B cell (primary cell): ENCODE measurements around the gene RICTOR. TPM values are rescaled to one million over a fixed set of nuclear protein-coding genes. Genes with fewer than 3 reads are reported as not detected.

ENCODE experiments used
- ATAC-seq: fragments of 200-7000 bp; cut with Tn5 transposase; one replicate; pipeline ENCODE4 v1.10.0; 2021; ENCODE audit warnings: low read depth, mild to moderate bottlenecking, moderate number of reproducible peaks, moderate library complexity
- CTCF ChIA-PET: fragments of 350-600 bp; sonication (Branson Sonifier 250); formaldehyde crosslinking; loops from one replicate; lab custom pipeline; 2021; ENCODE audit warnings: antibody characterized with exemption, inconsistent platforms; lab: Charles Lee
- POLR2A ChIA-PET: fragments of 350-600 bp; sonication (Branson Sonifier 250); formaldehyde crosslinking; loops from one replicate; lab custom pipeline; 2021; ENCODE audit warnings: antibody characterized with exemption; lab: Charles Lee
- DNase-seq: peaks from one replicate; pipeline ENCODE4 v3.0.0; 2013
- H2AFZ ChIP-seq: 2 replicates; pipeline ENCODE4 v1.6.1; 2012; ENCODE audit warnings: mild to moderate bottlenecking, low read depth, low read length; ENCODE audit not compliant: insufficient read depth, poor library complexity, severe bottlenecking
- H3K27ac ChIP-seq, 2 donors: 1 replicate in 1 of 2; 2 replicates in 1 of 2; pipeline ENCODE4 v1.5.1; 2012 to 2013; ENCODE audit warnings: low read length in 2 of 2, mild to moderate bottlenecking in 2 of 2, moderate library complexity in 1 of 2
- H3K27me3 ChIP-seq, 4 experiments: fragments of 200-600 bp in 1 of 4; sonication (generic) in 1 of 4; replicated peaks in 1 of 4; 1 replicate in 2 of 4; 2 replicates in 2 of 4; pipeline versions ENCODE4 v1.6.1 to v1.7.0; 2013 to 2016; ENCODE audit warnings: low read length in 3 of 4, mild to moderate bottlenecking in 2 of 4, mixed read lengths in 1 of 4, moderate library complexity in 1 of 4; ENCODE audit not compliant: insufficient read depth in 4 of 4, control insufficient read depth in 3 of 4; ENCODE audit errors: control extremely low read depth in 1 of 4
- H3K36me3 ChIP-seq, 2 experiments: replicated peaks in 1 of 2; 1 replicate in 1 of 2; 2 replicates in 1 of 2; pipeline versions ENCODE4 v1.6.1 to v1.7.1; 2013; ENCODE audit warnings: low read length in 1 of 2; ENCODE audit not compliant: insufficient read depth in 2 of 2, control insufficient read depth in 1 of 2; ENCODE audit errors: control extremely low read depth in 1 of 2, extremely low read depth in 1 of 2
- H3K4me1 ChIP-seq, 2 donors: fragments of 200-600 bp in 1 of 2; sonication (generic) in 1 of 2; 1 replicate in 1 of 2; 2 replicates in 1 of 2; pipeline versions ENCODE4 v1.5.1 to v1.6.1; 2013 to 2017; ENCODE audit warnings: low read length in 2 of 2; ENCODE audit not compliant: control insufficient read depth in 2 of 2, insufficient read depth in 2 of 2
- H3K4me2 ChIP-seq: replicated peaks from 2 replicates; pipeline ENCODE3; 2012; ENCODE audit warnings: mild to moderate bottlenecking, low read depth, low read length; ENCODE audit not compliant: poor library complexity, severe bottlenecking
- H3K4me3 ChIP-seq, 5 experiments: fragments of 200-600 bp in 1 of 5; sonication (generic) in 1 of 5; 1 replicate in 3 of 5; 2 replicates in 2 of 5; pipeline versions ENCODE4 v1.5.1 to v1.7.0; 2011 to 2016; ENCODE audit warnings: low read length in 4 of 5, mild to moderate bottlenecking in 4 of 5, low read depth in 2 of 5, control low read depth in 1 of 5, moderate library complexity in 1 of 5; ENCODE audit not compliant: insufficient read depth in 1 of 5; ENCODE audit errors: control extremely low read depth in 1 of 5, extremely low read depth in 1 of 5
- H3K79me2 ChIP-seq: fragments of 200-600 bp; sonication (generic); one replicate; pipeline ENCODE4 v1.6.0; 2016; ENCODE audit warnings: low read length; ENCODE audit not compliant: control insufficient read depth, insufficient read depth
- H3K9ac ChIP-seq: fragments of 200-600 bp; sonication (generic); 2 replicates; pipeline ENCODE4 v1.6.1; 2017; ENCODE audit warnings: mild to moderate bottlenecking, low read length, moderate library complexity
- H3K9me3 ChIP-seq, 3 donors: one replicate each; pipeline versions ENCODE4 v1.6.1 to v1.7.1; 2013; ENCODE audit warnings: low read length in 2 of 3; ENCODE audit not compliant: control insufficient read depth in 2 of 3, insufficient read depth in 1 of 3; ENCODE audit errors: control extremely low read depth in 1 of 3
- H4K20me1 ChIP-seq: 2 replicates; pipeline ENCODE4 v1.6.0; 2012; ENCODE audit warnings: mild to moderate bottlenecking, low read length; ENCODE audit not compliant: insufficient read depth, control insufficient read depth, poor library complexity, severe bottlenecking
- H3K27ac Mint-ChIP-seq: one replicate; pipeline ENCODE4 v1.8.0; 2021; ENCODE audit warnings: mixed read lengths
- H3K27me3 Mint-ChIP-seq: one replicate; pipeline ENCODE4 v1.8.0; 2021; ENCODE audit warnings: mixed read lengths
- H3K4me1 Mint-ChIP-seq: one replicate; pipeline ENCODE4 v1.8.0; 2021; ENCODE audit warnings: mixed read lengths
- H3K4me3 Mint-ChIP-seq: one replicate; pipeline ENCODE4 v1.8.0; 2021; ENCODE audit warnings: mixed read lengths
- H3K9me3 Mint-ChIP-seq: one replicate; pipeline ENCODE4 v1.8.0; 2022; ENCODE audit warnings: mixed read lengths; ENCODE audit not compliant: insufficient read depth
- CTCF ChIP-seq: fragments of 200-600 bp; IDR thresholded peaks from one replicate; pipeline ENCODE4 v1.8.0; 2022; ENCODE audit warnings: antibody characterized with exemption, mild to moderate bottlenecking
- EZH2 ChIP-seq: IDR thresholded peaks from 2 replicates; pipeline ENCODE4 v1.6.1; 2012; ENCODE audit warnings: borderline replicate concordance, low read depth, mild to moderate bottlenecking, moderate library complexity, low read length; ENCODE audit not compliant: insufficient read depth, poor library complexity, severe bottlenecking
- WGBS: methylation state at CpG from one replicate; pipeline ENCODE4 v1.1.5; 2013; ENCODE audit warnings: missing lambda C conversion rate; ENCODE audit not compliant: insufficient coverage; 5-methylcytosine and 5-hydroxymethylcytosine counted together
- intact Hi-C: fragments of 100-400 bp; cut with micrococcal nuclease; formaldehyde crosslinking; loops from one replicate; pipeline ENCODE4 v1.10.0; 2022
- polyA plus RNA-seq: library from polyadenylated mRNA; depleted of rRNA; stranded (reverse); fragments of >200 nt; gene quantifications from 2 replicates; pipeline ENCODE4 v1.2.3, GENCODE V29; 2012
- total RNA-seq, 2 donors: library from RNA; stranded (reverse); fragments of 120-200 nt in 1 of 2; gene quantifications; 1 replicate in 1 of 2; 2 replicates in 1 of 2; pipeline versions ENCODE4 v1.2.3 to v1.2.4, GENCODE V29; 2013 to 2022

RICTOR gene
- total and polyA plus RNA-seq, 2 donors (not counting 1 experiment from before 2014, with no cell fraction given) = 15.4 to 84.3 TPM

GRCh38 chr5:38921174-38921573 lies 153.0 kb downstream of the RICTOR start:
- POLR2A ChIA-PET = no interaction called here
- Histone ChIP-seq H3K9ac (no peak overlapping the region), H3K36me3 (no peaks in the 10 kb centered on the region), H3K27me3 (no peaks in the 10 kb centered on the region), H3K4me2 (no peak overlapping the region), H2AFZ (no peak overlapping the region), H3K4me1 (no peaks in the 10 kb centered on the region), H3K9me3 (no peaks in the 10 kb centered on the region), H3K79me2 (no peaks in the 10 kb centered on the region), H3K27ac (no peak overlapping the region), H3K4me3 (no peak overlapping the region), H4K20me1 (no peaks in the 10 kb centered on the region)
- Mint-ChIP-seq H3K4me3 (no peak overlapping the region), H3K27ac (no peak overlapping the region), H3K27me3 (peaks cover 52% of the 10 kb centered on the region), H3K4me1 (no peaks in the 10 kb centered on the region), H3K9me3 (no peaks in the 10 kb centered on the region)
- intact Hi-C loops = no loop called here
- CTCF ChIA-PET = interaction anchor here (1.4 to 5.5 kb wide), 3 partner anchors 8 to 479 kb away, joined by 3 to 59 read pairs (median 4); no protein-coding TSS in a partner anchor
- ATAC-seq (no peak), DNase-seq (no peak)
- TF ChIP-seq CTCF (no peak), EZH2 (no peak)
- no CpG with 5 or more reads among the region's 1 CpG for WGBS

- H3K9me3 Mint-ChIP-seq = peaks cover 3% of the 10 kb centered on the region
- no peak overlapping the region for H3K27ac ChIP-seq
- 58% methylated on average over 5 of the region's 7 CpGs for WGBS
- no peaks in the 10 kb centered on the region for H3K36me3 ChIP-seq
- H3K79me2 ChIP-seq = no peaks in the 10 kb centered on the region
- ATAC-seq (no peak), DNase-seq (no peak)
- ChIA-PET CTCF (no interaction called here), POLR2A (no interaction called here)
- H3K27me3 ChIP-seq = no peaks in the 10 kb centered on the region
- no peak overlapping the region for H3K4me3 Mint-ChIP-seq
- H3K4me3 ChIP-seq = no peak overlapping the region
- no peaks in the 10 kb centered on the region for H3K4me1 Mint-ChIP-seq
- no peaks in the 10 kb centered on the region for H4K20me1 ChIP-seq
- intact Hi-C loops = no loop called here
- H3K4me1 ChIP-seq = no peaks in the 10 kb centered on the region
- no peak overlapping the region for H3K9ac ChIP-seq
- H3K27me3 Mint-ChIP-seq = peaks cover 43% of the 10 kb centered on the region
- TF ChIP-seq CTCF (no peak), EZH2 (no peak)
- no peak overlapping the region for H3K27ac Mint-ChIP-seq
- no peak overlapping the region for H3K4me2 ChIP-seq
- H3K9me3 ChIP-seq = peaks cover 0 to under 1% (median 0%) of the 10 kb centered on the region in 3 donors
- no peak overlapping the region for H2AFZ ChIP-seq
These were observed 157.4 kb downstream of the RICTOR start for GRCh38 chr5:38916802-38917201.
